Measurements from ENCODE around the gene AS3MT. TPM values are rescaled to one million over a fixed set of nuclear protein-coding genes. Genes with fewer than 3 reads are reported as not detected.

AS3MT gene
- polyA plus RNA-seq, 1 donor = 8.3 TPM

Other genes starting within 250 kb of the AS3MT start
- gene TRIM8, start 225.0 kb upstream of the AS3MT start, polyA plus RNA-seq (ENCODE audit: insufficient read length) = 80.0 TPM
- 13.0 TPM for gene ARL3, start 155.1 kb upstream of the AS3MT start, polyA plus RNA-seq (ENCODE audit: insufficient read length)
- 6.3 TPM for gene SFXN2, start 154.8 kb upstream of the AS3MT start, polyA plus RNA-seq (ENCODE audit: insufficient read length)
- gene WBP1L, start 125.5 kb upstream of the AS3MT start, polyA plus RNA-seq (ENCODE audit: insufficient read length) = 44.3 TPM
- gene CYP17A1, start 32.1 kb upstream of the AS3MT start, polyA plus RNA-seq (ENCODE audit: insufficient read length) = 1.1 TPM
- gene BORCS7, start 15.2 kb upstream of the AS3MT start, polyA plus RNA-seq (ENCODE audit: insufficient read length) = 24.2 TPM
- 2.6 TPM for gene CNNM2, start 48.8 kb downstream of the AS3MT start, polyA plus RNA-seq (ENCODE audit: insufficient read length)

All from forelimb muscle (tissue), 1 donor.